SK-N-MC (cell line): ENCODE measurements around the gene AHCY.

Experiments used
- EZH2 ChIP-seq: fragments of 200-600 bp; sonication (generic); IDR thresholded peaks from one replicate; pipeline ENCODE4 v1.6.1; 2017; ENCODE audit warnings: antibody characterized with exemption
- POLR2AphosphoS5 ChIP-seq: IDR thresholded peaks from 2 replicates; pipeline ENCODE4 v1.6.1; 2012; ENCODE audit warnings: mild to moderate bottlenecking, low read depth, low read length, borderline replicate concordance

DNA sequence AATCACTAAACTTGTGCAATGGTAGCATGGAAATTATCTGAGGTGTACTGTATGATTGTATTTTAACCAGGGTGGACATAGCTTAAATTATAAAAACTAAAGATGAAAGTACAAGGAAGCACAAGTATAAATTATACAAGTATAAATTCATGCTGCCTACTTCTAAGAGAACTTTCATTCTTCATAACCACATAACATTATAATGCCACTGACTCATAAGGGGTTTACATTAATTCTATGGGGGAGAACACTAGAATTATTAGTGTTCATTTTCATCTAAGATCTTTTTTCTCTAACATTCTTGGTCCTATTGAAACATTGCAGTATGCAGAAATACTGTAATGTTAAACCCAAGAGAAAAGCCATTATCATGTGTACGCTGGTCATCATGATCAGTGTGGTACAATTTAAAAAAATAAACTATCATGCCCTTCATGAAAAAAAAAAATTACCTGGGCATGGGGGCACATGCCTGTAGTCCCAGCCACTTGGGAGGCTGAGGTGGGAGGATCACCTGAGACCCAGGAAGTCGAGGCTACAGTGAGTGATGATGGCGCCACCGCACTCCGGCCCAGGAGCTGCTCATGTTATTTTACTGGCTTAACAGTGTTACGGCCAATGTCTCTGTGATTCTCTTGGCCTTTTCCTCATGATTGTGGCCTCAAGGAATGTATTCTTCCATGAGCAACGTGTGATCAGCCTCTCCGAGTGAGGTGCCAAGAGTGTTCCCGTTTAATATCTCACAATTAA, 25.9 kb upstream of the AHCY start:
- TF ChIP-seq EZH2, result no peak
- no peak for TF ChIP-seq POLR2AphosphoS5
